ENCODE data around the gene CTNNBL1. TPM values are rescaled to one million over a fixed set of nuclear protein-coding genes. Genes with fewer than 3 reads are reported as not detected.

The CTNNBL1 gene
- total RNA-seq, 2 experiments from 2014 or later, result 67.3 to 74.9 TPM

DNA sequence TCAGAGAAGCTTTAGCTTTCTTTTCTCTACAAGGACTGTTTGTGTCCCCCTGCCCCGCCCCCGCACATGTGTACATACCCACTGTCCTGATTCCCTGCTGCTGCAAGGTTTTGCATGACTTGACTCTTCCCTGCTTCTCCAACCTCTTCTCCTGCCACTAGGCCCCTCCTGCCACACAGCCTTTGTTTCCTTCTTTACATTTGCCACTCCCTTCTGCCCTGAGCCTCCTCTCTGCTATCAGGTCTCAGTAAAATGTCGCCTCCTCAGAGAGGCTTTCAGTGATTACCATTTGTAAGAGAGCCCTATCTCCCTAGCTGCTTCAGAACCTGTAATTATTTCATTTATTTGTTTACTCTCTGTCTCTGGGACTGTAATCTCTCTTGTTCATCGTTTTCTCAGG lies 152.7 kb downstream of the CTNNBL1 start:
- intact Hi-C loops (cut with micrococcal nuclease), result no loop called here
- CTCF ChIA-PET, result no interaction called here
- Mint-ChIP-seq H3K9me3 (no peaks in the 10 kb centered on the region), H3K27me3 (no peaks in the 10 kb centered on the region), H3K4me3 (no peak overlapping the region), H3K27ac (no peak overlapping the region), H3K36me3 (ENCODE audit: low read depth) (peaks cover 14% of the 10 kb centered on the region), H3K4me1 (ENCODE audit: low read depth) (no peaks in the 10 kb centered on the region)
- DNase-seq, result no peak
- TF ChIP-seq, protein P1, sequence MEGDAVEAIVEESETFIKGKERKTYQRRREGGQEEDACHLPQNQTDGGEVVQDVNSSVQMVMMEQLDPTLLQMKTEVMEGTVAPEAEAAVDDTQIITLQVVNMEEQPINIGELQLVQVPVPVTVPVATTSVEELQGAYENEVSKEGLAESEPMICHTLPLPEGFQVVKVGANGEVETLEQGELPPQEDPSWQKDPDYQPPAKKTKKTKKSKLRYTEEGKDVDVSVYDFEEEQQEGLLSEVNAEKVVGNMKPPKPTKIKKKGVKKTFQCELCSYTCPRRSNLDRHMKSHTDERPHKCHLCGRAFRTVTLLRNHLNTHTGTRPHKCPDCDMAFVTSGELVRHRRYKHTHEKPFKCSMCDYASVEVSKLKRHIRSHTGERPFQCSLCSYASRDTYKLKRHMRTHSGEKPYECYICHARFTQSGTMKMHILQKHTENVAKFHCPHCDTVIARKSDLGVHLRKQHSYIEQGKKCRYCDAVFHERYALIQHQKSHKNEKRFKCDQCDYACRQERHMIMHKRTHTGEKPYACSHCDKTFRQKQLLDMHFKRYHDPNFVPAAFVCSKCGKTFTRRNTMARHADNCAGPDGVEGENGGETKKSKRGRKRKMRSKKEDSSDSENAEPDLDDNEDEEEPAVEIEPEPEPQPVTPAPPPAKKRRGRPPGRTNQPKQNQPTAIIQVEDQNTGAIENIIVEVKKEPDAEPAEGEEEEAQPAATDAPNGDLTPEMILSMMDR (IDR thresholded peaks at IDR 0.05), result no peak
- ATAC-seq, result no peak
- POLR2A ChIA-PET, result no interaction called here

DNA sequence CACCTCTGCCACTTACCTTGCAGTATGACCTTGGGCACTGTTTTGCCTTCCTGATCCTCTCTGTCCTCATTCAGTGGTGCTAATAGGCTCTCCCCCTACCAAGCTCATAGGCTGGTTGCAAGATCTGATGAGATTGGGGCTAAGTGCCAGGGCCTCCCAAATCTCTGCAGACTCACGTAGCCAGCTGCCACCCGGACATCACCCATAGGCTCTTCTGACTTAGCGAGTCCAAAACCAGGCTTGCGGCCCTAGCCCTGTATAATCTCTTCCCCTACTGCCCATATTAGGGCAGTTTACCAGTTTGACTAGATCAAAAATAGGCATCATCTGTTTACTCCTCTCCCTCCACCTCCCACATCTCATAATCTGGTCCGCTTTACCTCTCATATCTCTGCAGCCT lies 154.9 kb downstream of the CTNNBL1 start:
- TF ChIP-seq, protein P1 (IDR thresholded peaks at IDR 0.05), result no peak
- CTCF ChIA-PET, result no interaction called here
- intact Hi-C loops (cut with micrococcal nuclease), result no loop called here
- no peaks in the 10 kb centered on the region for H3K4me1 Mint-ChIP-seq (ENCODE audit: low read depth)
- POLR2A ChIA-PET, result no interaction called here
- no peaks in the 10 kb centered on the region for H3K27me3 Mint-ChIP-seq
- DNase-seq (no peak), ATAC-seq (no peak)
- H3K27ac Mint-ChIP-seq, result no peak overlapping the region
- no peak overlapping the region for H3K4me3 Mint-ChIP-seq
- peaks cover 8% of the 10 kb centered on the region for H3K36me3 Mint-ChIP-seq (ENCODE audit: low read depth)
- no peaks in the 10 kb centered on the region for H3K9me3 Mint-ChIP-seq

DNA sequence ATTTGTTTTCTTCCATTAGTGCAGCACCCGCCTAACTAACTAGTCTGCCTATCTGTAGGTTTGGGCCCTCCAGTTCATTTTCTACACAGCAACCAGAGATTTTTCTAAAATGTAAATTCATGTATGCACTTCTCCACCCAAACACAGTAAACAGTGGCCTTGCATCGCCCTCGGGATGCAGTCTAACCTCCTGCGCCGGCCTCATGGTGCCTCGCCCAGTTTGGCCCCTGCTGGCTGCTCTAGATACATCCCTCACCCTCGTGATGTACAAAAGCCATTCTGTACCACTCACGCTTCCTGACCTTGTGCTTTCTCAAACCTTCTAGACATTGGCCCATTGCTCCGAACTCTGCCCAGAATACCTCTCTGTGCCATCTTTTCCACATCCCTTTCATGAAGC lies 155.3 kb downstream of the CTNNBL1 start:
- Mint-ChIP-seq H3K9me3 (no peaks in the 10 kb centered on the region), H3K4me1 (ENCODE audit: low read depth) (no peaks in the 10 kb centered on the region), H3K27me3 (no peaks in the 10 kb centered on the region), H3K4me3 (no peak overlapping the region), H3K36me3 (ENCODE audit: low read depth) (peaks cover 8% of the 10 kb centered on the region), H3K27ac (no peak overlapping the region)
- TF ChIP-seq, protein P1 (IDR thresholded peaks at IDR 0.05), result no peak
- intact Hi-C loops (cut with micrococcal nuclease), result no loop called here
- ChIA-PET POLR2A (no interaction called here), CTCF (no interaction called here)
- DNase-seq (no peak), ATAC-seq (no peak)

DNA sequence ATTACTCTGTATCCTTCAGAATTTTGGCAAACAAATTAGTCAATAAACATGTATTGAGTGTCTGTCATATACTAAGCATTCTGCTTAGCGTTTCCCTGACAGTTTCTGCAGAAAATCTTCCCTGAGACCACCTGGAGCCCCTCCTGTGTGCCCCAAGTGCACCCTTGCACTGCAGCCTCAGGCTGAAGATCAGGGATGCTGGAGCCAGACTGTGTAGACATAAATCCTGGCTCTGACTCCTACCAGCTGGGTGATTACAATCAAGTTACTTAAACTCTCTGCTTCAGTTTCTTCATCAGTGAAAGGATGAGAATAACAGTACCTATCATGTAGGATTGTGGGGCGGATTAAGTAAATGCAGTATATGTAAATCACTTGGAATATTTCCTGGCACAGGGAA lies 155.7 kb downstream of the CTNNBL1 start:
- TF ChIP-seq, protein P1 (IDR thresholded peaks at IDR 0.05), result no peak
- Mint-ChIP-seq H3K27ac (no peak overlapping the region), H3K36me3 (ENCODE audit: low read depth) (peaks cover 8% of the 10 kb centered on the region), H3K4me1 (ENCODE audit: low read depth) (no peaks in the 10 kb centered on the region), H3K4me3 (no peak overlapping the region), H3K9me3 (no peaks in the 10 kb centered on the region), H3K27me3 (no peaks in the 10 kb centered on the region)
- intact Hi-C loops (cut with micrococcal nuclease), result no loop called here
- ChIA-PET CTCF (no interaction called here), POLR2A (no interaction called here)
- ATAC-seq (no peak), DNase-seq (no peak)

DNA sequence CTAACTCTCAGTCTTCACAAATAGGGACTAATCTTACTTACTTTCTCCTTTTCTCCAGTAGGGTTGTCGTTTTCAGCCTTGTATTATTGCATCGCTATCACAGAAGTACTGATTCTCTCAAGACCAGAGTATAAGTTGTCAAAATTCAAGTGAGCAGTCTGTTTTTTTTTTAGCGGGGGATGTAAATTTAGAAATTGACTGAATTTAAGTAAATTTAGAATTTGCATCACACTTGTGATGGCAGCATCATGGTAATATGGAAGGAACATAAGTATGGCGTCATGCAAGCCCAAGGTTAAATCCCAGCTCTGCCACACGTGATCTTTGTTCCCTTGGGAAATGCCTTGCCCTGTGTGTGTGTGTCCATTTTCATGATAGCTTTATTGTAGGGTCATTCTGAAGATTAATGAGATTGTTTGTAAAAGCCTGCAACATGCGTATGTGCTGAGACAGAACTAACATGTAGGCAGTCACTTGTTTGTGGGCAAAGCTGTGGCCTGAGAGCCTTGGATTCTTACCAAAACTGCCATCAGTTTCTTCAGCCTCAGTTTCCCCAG lies 156.3 kb downstream of the CTNNBL1 start:
- CTCF ChIA-PET, result no interaction called here
- Mint-ChIP-seq H3K36me3 (ENCODE audit: low read depth) (peaks cover 10% of the 10 kb centered on the region), H3K27ac (no peak overlapping the region), H3K4me3 (no peak overlapping the region), H3K4me1 (ENCODE audit: low read depth) (no peaks in the 10 kb centered on the region), H3K9me3 (no peaks in the 10 kb centered on the region), H3K27me3 (no peaks in the 10 kb centered on the region)
- POLR2A ChIA-PET, result interaction anchor here (0.7 to 1.4 kb wide), 2 partner anchors 8 to 358 kb away, joined by 3 read pairs; no protein-coding TSS in a partner anchor
- ATAC-seq, result no peak
- TF ChIP-seq, protein P1 (IDR thresholded peaks at IDR 0.05), result no peak
- DNase-seq, result no peak
- intact Hi-C loops (cut with micrococcal nuclease), result no loop called here
